H1 (cell line): ENCODE results near the gene CNTN6. TPM values are rescaled to one million over a fixed set of nuclear protein-coding genes. Genes with fewer than 3 reads are reported as not detected.
A peak's percentile ranks its signal among the peaks of the same experiment; 100 is the strongest.

ENCODE experiments used
- CTCF ChIA-PET: fragments of 300-600 bp; sonication (Branson Sonifier 250); formaldehyde crosslinking; loops from one replicate; lab custom pipeline; 2021; ENCODE audit not compliant: partially characterized antibody; lab: Charles Lee
- POLR2A ChIA-PET: fragments of 300-600 bp; sonication (Branson Sonifier 250); formaldehyde crosslinking; loops from one replicate; lab custom pipeline; 2021; ENCODE audit warnings: inconsistent platforms; ENCODE audit not compliant: partially characterized antibody; lab: Charles Lee
- DNase-seq, 2 experiments: peaks; one replicate each; pipeline versions ENCODE4 v3.0.0 to v3.0.0-alpha.2; 2010 to 2022; ENCODE audit warnings: low spot score in 2 of 2, low read depth in 1 of 2, mixed read lengths in 1 of 2
- FAIRE-seq: peaks from 2 replicates; lab custom pipeline; 2011; peaks lifted over from hg19 to GRCh38; lab: Jason Lieb, UNC
- H2AFZ ChIP-seq: 2 replicates; pipeline ENCODE4 v1.8.1; 2012; ENCODE audit warnings: low read length, inconsistent platforms
- H2AK5ac ChIP-seq: 2 replicates; pipeline ENCODE4 v1.6.1; 2013; ENCODE audit warnings: low read depth, low read length
- H2BK120ac ChIP-seq: replicated peaks from 2 replicates; pipeline ENCODE3; 2013; ENCODE audit warnings: low read depth, low read length, inconsistent platforms
- H2BK12ac ChIP-seq: 2 replicates; pipeline ENCODE4 v1.6.1; 2013; ENCODE audit warnings: low read depth, low read length
- H2BK15ac ChIP-seq: 2 replicates; pipeline ENCODE4 v1.6.1; 2013; ENCODE audit warnings: low read length
- H2BK20ac ChIP-seq: 2 replicates; pipeline ENCODE4 v1.6.1; 2013; ENCODE audit warnings: low read length
- H2BK5ac ChIP-seq: 2 replicates; pipeline ENCODE4 v1.6.1; 2013; ENCODE audit warnings: low read depth, low read length
- H3K14ac ChIP-seq: 2 replicates; pipeline ENCODE4 v1.6.1; 2013; ENCODE audit warnings: inconsistent platforms; ENCODE audit not compliant: insufficient read length
- H3K18ac ChIP-seq: 2 replicates; pipeline ENCODE4 v1.6.1; 2013; ENCODE audit warnings: low read length; ENCODE audit errors: extremely low read depth
- H3K23ac ChIP-seq: 2 replicates; pipeline ENCODE4 v1.6.1; 2013; ENCODE audit warnings: inconsistent platforms; ENCODE audit not compliant: insufficient read length
- H3K23me2 ChIP-seq: 2 replicates; pipeline ENCODE4 v1.6.1; 2013; ENCODE audit warnings: low read depth, low read length
- H3K27ac ChIP-seq: 2 replicates; pipeline ENCODE4 v1.6.1; 2011; ENCODE audit warnings: low read depth, low read length, inconsistent platforms
- H3K27me3 ChIP-seq, 4 experiments: replicated peaks in 1 of 4; 1 replicate in 1 of 4; 2 replicates in 3 of 4; pipeline versions ENCODE4 v1.6.1 to v1.8.1; 2011 to 2013; ENCODE audit warnings: low read length in 3 of 4, mild to moderate bottlenecking in 3 of 4, inconsistent platforms in 2 of 4, mixed read lengths in 2 of 4, moderate library complexity in 1 of 4; ENCODE audit not compliant: control insufficient read depth in 3 of 4, insufficient read depth in 3 of 4; ENCODE audit errors: extremely low read depth in 1 of 4
- H3K36me3 ChIP-seq, 4 experiments: 2 replicates each; pipeline versions ENCODE4 v1.6.1 to v1.8.1; 2011 to 2013; ENCODE audit warnings: mild to moderate bottlenecking in 4 of 4, low read length in 3 of 4, moderate library complexity in 2 of 4, control low read depth in 1 of 4, inconsistent platforms in 1 of 4; ENCODE audit not compliant: insufficient read depth in 4 of 4, control insufficient read depth in 2 of 4
- H3K4ac ChIP-seq: replicated peaks from 2 replicates; pipeline ENCODE3; 2013; ENCODE audit warnings: low read length, low read depth, mixed read lengths, inconsistent platforms; ENCODE audit not compliant: insufficient read length
- H3K4me1 ChIP-seq, 4 experiments: replicated peaks in 1 of 4; 1 replicate in 1 of 4; 2 replicates in 3 of 4; pipeline versions ENCODE4 v1.6.1 to v1.8.1; 2011 to 2013; ENCODE audit warnings: low read length in 3 of 4, inconsistent platforms in 2 of 4, mixed read lengths in 1 of 4; ENCODE audit not compliant: insufficient read depth in 4 of 4, control insufficient read depth in 3 of 4
- H3K4me2 ChIP-seq, 2 experiments: 2 replicates each; pipeline versions ENCODE4 v1.6.1 to v1.8.1; 2011 to 2013; ENCODE audit warnings: low read depth in 2 of 2, low read length in 2 of 2, control low read depth in 1 of 2, inconsistent platforms in 1 of 2, mild to moderate bottlenecking in 1 of 2; ENCODE audit not compliant: insufficient read depth in 1 of 2
- H3K4me3 ChIP-seq, 4 experiments: fragments of 200-600, 300-600 bp in 1 of 4; sonication (generic), shearing (Covaris generic), sonication (Bioruptor Twin) in 1 of 4; 2 replicates each; pipeline versions ENCODE4 v1.5.1 to v1.8.1; 2011 to 2016; ENCODE audit warnings: low read length in 4 of 4, low read depth in 3 of 4, control low read depth in 2 of 4, inconsistent platforms in 2 of 4, mild to moderate bottlenecking in 2 of 4, mixed read lengths in 1 of 4, moderate library complexity in 1 of 4; ENCODE audit not compliant: insufficient read depth in 2 of 4; ENCODE audit errors: extremely low read depth in 1 of 4
- H3K56ac ChIP-seq: replicated peaks from 2 replicates; pipeline ENCODE3; 2013; ENCODE audit warnings: low read depth, mild to moderate bottlenecking, mixed read lengths, low read length, inconsistent platforms; ENCODE audit not compliant: insufficient read length
- H3K79me1 ChIP-seq: 2 replicates; pipeline ENCODE4 v1.6.1; 2013; ENCODE audit warnings: low read depth, low read length, control low read depth
- H3K79me2 ChIP-seq, 2 experiments: 2 replicates each; pipeline versions ENCODE4 v1.6.1 to v1.8.1; 2012 to 2013; ENCODE audit warnings: low read length in 2 of 2, mild to moderate bottlenecking in 2 of 2, inconsistent platforms in 1 of 2; ENCODE audit not compliant: insufficient read depth in 2 of 2, control insufficient read depth in 1 of 2
- H3K9ac ChIP-seq, 4 experiments: replicated peaks in 1 of 4; 1 replicate in 1 of 4; 2 replicates in 3 of 4; pipeline versions ENCODE4 v1.6.1 to v1.8.1; 2011 to 2013; ENCODE audit warnings: low read depth in 3 of 4, low read length in 3 of 4, control low read depth in 2 of 4, mild to moderate bottlenecking in 2 of 4, moderate library complexity in 2 of 4, inconsistent platforms in 1 of 4; ENCODE audit errors: extremely low read depth in 1 of 4
- H3K9me3 ChIP-seq, 2 experiments: 2 replicates each; pipeline versions ENCODE4 v1.6.1 to v1.8.1; 2012 to 2013; ENCODE audit warnings: mild to moderate bottlenecking in 2 of 2, moderate library complexity in 2 of 2, control low read depth in 1 of 2, inconsistent platforms in 1 of 2, low read depth in 1 of 2, low read length in 1 of 2, mixed read lengths in 1 of 2; ENCODE audit not compliant: insufficient read depth in 2 of 2
- H4K20me1 ChIP-seq, 2 experiments: replicated peaks in 1 of 2; 2 replicates each; pipeline versions ENCODE3 to v1.8.1; 2011 to 2013; ENCODE audit warnings: inconsistent platforms in 2 of 2, low read length in 2 of 2, mild to moderate bottlenecking in 1 of 2; ENCODE audit not compliant: insufficient read depth in 2 of 2, control insufficient read depth in 1 of 2
- H4K5ac ChIP-seq: 2 replicates; pipeline ENCODE4 v1.6.1; 2013; ENCODE audit warnings: low read length, low read depth, mixed read lengths, inconsistent platforms; ENCODE audit not compliant: insufficient read length
- H4K8ac ChIP-seq: 2 replicates; pipeline ENCODE4 v1.8.0; 2013; ENCODE audit warnings: mild to moderate bottlenecking, moderate library complexity, low read length, inconsistent platforms; ENCODE audit not compliant: insufficient read depth; ENCODE audit errors: extremely low read depth
- H4K91ac ChIP-seq: replicated peaks from 2 replicates; pipeline ENCODE3; 2013; ENCODE audit warnings: low read length, mixed read lengths, inconsistent platforms; ENCODE audit not compliant: insufficient read length
- CHD2 ChIP-seq: IDR thresholded peaks from 2 replicates; pipeline ENCODE4 v1.6.1; 2012; ENCODE audit warnings: low read length, improper control_type of control experiment
- CTCF ChIP-seq, 3 experiments: IDR thresholded peaks; 1 replicate in 2 of 3; 2 replicates in 1 of 3; pipeline versions ENCODE4 v1.5.1 to v1.6.1; 2011; ENCODE audit warnings: low read length in 3 of 3, mild to moderate bottlenecking in 3 of 3, inconsistent platforms in 2 of 3, low read depth in 1 of 3, moderate library complexity in 1 of 3; ENCODE audit not compliant: insufficient read depth in 1 of 3; ENCODE audit errors: control extremely low read depth in 1 of 3
- KDM1A ChIP-seq: fragments of 200-600, 300-600 bp; sonication (generic); IDR thresholded peaks from 2 replicates; pipeline ENCODE4 v1.7.1; 2016; ENCODE audit warnings: mild to moderate bottlenecking, low read length, borderline replicate concordance
- RAD21 ChIP-seq, 2 experiments: IDR thresholded peaks in 1 of 2; conservative IDR thresholded peaks in 1 of 2; 2 replicates each; pipeline ENCODE4 v1.6.1; 2011; ENCODE audit warnings: low read depth in 2 of 2, low read length in 2 of 2, improper control_type of control experiment in 1 of 2, inconsistent platforms in 1 of 2, mild to moderate bottlenecking in 1 of 2, moderate library complexity in 1 of 2
- SAP30 ChIP-seq: fragments of 300-600 bp; sonication (generic); IDR thresholded peaks from 2 replicates; pipeline ENCODE4 v1.7.1; 2012; ENCODE audit warnings: low read length, moderate library complexity, mild to moderate bottlenecking, inconsistent platforms; ENCODE audit not compliant: insufficient read depth, insufficient replicate concordance
- SIRT6 ChIP-seq: IDR thresholded peaks from one replicate; pipeline ENCODE4 v1.7.1; 2012; ENCODE audit warnings: low read length, inconsistent platforms
- SP2 ChIP-seq: IDR thresholded peaks from 2 replicates; pipeline ENCODE4 v1.6.1; 2012; ENCODE audit warnings: mild to moderate bottlenecking, low read length, inconsistent platforms
- USF2 ChIP-seq: IDR thresholded peaks from 2 replicates; pipeline ENCODE4 v1.6.1; 2011; ENCODE audit warnings: low read length, improper control_type of control experiment
- WGBS, 2 experiments: shearing (Covaris generic) in 1 of 2; methylation state at CpG; one replicate each; pipeline versions ENCODE4 v1.1.6 to v1.1.7; 2013 to 2015; ENCODE audit warnings: low lambda C conversion rate in 2 of 2, mixed read lengths in 2 of 2, inconsistent platforms in 1 of 2, low coverage in 1 of 2, missing lambda C conversion rate in 1 of 2; ENCODE audit not compliant: insufficient replicate concordance in 2 of 2, insufficient coverage in 1 of 2, insufficient read length in 1 of 2; ENCODE audit errors: extremely low coverage in 1 of 2, missing lambda C conversion rate in 1 of 2; 5-methylcytosine and 5-hydroxymethylcytosine counted together
- polyA plus RNA-seq, 7 experiments: library from polyadenylated mRNA; depleted of rRNA in 3 of 7; stranded (reverse) in 5 of 7; unstranded in 2 of 7; fragments of >200 nt in 5 of 7; fragments of 200-250 nt in 2 of 7; gene quantifications; 1 replicate in 5 of 7; 2 replicates in 1 of 7; 4 replicates in 1 of 7; pipeline versions ENCODE4 v1.2.1 to v1.2.3, GENCODE V29; 2011 to 2013; ENCODE audit warnings: missing spikeins in 2 of 7, mixed read lengths in 2 of 7
- total RNA-seq: library from RNA; stranded (reverse); fragmentation: NEBNext Ultra II Directional; extraction: Animal tissue kit (Norgen Biotek cat#: 25700); gene quantifications from 2 replicates; pipeline ENCODE4 v1.2.1, GENCODE V29; 2021

CNTN6 gene
- total and polyA plus RNA-seq, 2 of the 8 experiments (the other 6 are each of a cell fraction or from before 2014, with no cell fraction given), result not detected

GRCh38 chr3:1439395-1439794, 346.6 kb downstream of the CNTN6 start:
- Histone ChIP-seq H3K4me3 (no peak overlapping the region), H4K20me1 (no peaks in the 10 kb centered on the region), H2AFZ (no peak overlapping the region), H2BK5ac (no peak overlapping the region), H2AK5ac (no peak overlapping the region), H4K91ac (no peak overlapping the region), H2BK15ac (no peak overlapping the region), H2BK12ac (no peak overlapping the region), H3K27ac (no peak overlapping the region), H3K79me1 (no peaks in the 10 kb centered on the region), H2BK20ac (no peak overlapping the region), H3K27me3 (no peaks in the 10 kb centered on the region), H3K4ac (no peak overlapping the region), H4K8ac (no peak overlapping the region), H3K23ac (no peak overlapping the region), H3K56ac (no peak overlapping the region), H3K14ac (no peak overlapping the region), H3K18ac (no peak overlapping the region), H2BK120ac (no peak overlapping the region), H3K4me2 (no peak overlapping the region), H3K4me1 (no peaks in the 10 kb centered on the region), H3K23me2 (no peaks in the 10 kb centered on the region), H3K9ac (no peak overlapping the region), H3K36me3 (no peaks in the 10 kb centered on the region), H4K5ac (no peak overlapping the region), H3K9me3 (no peaks in the 10 kb centered on the region), H3K79me2 (no peaks in the 10 kb centered on the region)
- no peak for TF ChIP-seq SIRT6
- no peak for TF ChIP-seq SP2
- no peak for TF ChIP-seq SAP30
- TF ChIP-seq RAD21 (IDR thresholded peaks at IDR 0.05 in 1 of 2, conservative IDR thresholded peaks at IDR 0.05 in 1 of 2; ENCODE audit: low read depth in 2 of 2, low read length in 2 of 2), result peak; percentile 53 to 65
- peak; percentile 48 to 71 (median 64) for TF ChIP-seq CTCF (IDR thresholded peaks at IDR 0.05; ENCODE audit: control extremely low read depth in 1 of 3, insufficient read depth in 1 of 3, low read depth in 1 of 3, low read length in 3 of 3)
- TF ChIP-seq CHD2, result no peak
- peak; percentile 62 for TF ChIP-seq USF2
- TF ChIP-seq KDM1A, result no peak
- ChIA-PET POLR2A (no interaction called here), CTCF (interaction anchor here (1.0 to 2.1 kb wide), 9 partner anchors 13 to 358 kb away, joined by 3 to 6 read pairs (median 4); no protein-coding TSS in a partner anchor)
- peak; percentile 13 to 75 for DNase-seq
- 78% methylated on average over 2 of the region's 2 CpGs; no CpG with 5 or more reads in 1 of the 2 experiments for WGBS, 2 experiments
- FAIRE-seq, result no peak
